Activated B cell treated with CpG ODN at 0.5 μM for 24 hours (primary cell): ENCODE measurements around the gene TMEM38B. TPM values are rescaled to one million over a fixed set of nuclear protein-coding genes. Genes with fewer than 3 reads are reported as not detected.
"Not testable (repeated sequence)": the region's sequence is repeated elsewhere in the genome, so short reads cannot be mapped to it uniquely, and the experiment has no call there.

Experiments
- ATAC-seq: fragments of 200-7000 bp; cut with Tn5 transposase; one replicate; pipeline ENCODE4 v1.10.0; 2021; ENCODE audit warnings: low read depth, mild to moderate bottlenecking, moderate library complexity
- CTCF ChIA-PET: fragments of 350-600 bp; sonication (Branson Sonifier 250); formaldehyde crosslinking; loops from one replicate; lab custom pipeline; 2021; ENCODE audit warnings: antibody characterized with exemption; lab: Charles Lee
- POLR2A ChIA-PET: fragments of 350-600 bp; sonication (Branson Sonifier 250); formaldehyde crosslinking; loops from one replicate; lab custom pipeline; 2021; ENCODE audit warnings: antibody characterized with exemption; lab: Charles Lee
- DNase-seq: peaks from one replicate; pipeline ENCODE4 v3.0.0; 2022
- H3K27ac Mint-ChIP-seq: one replicate; pipeline ENCODE4 v1.8.0; 2020; ENCODE audit warnings: mixed read lengths
- H3K27me3 Mint-ChIP-seq: one replicate; pipeline ENCODE4 v1.8.0; 2021; ENCODE audit warnings: mixed read lengths
- H3K36me3 Mint-ChIP-seq: one replicate; pipeline ENCODE4 v1.8.0; 2021; ENCODE audit warnings: low read depth, mixed read lengths
- H3K4me1 Mint-ChIP-seq: one replicate; pipeline ENCODE4 v1.8.0; 2021; ENCODE audit warnings: mixed read lengths
- H3K4me3 Mint-ChIP-seq: one replicate; pipeline ENCODE4 v1.8.0; 2020; ENCODE audit warnings: mild to moderate bottlenecking, mixed read lengths
- H3K9me3 Mint-ChIP-seq: one replicate; pipeline ENCODE4 v1.8.0; 2020; ENCODE audit warnings: mixed read lengths
- intact Hi-C: fragments of 100-400 bp; cut with micrococcal nuclease; formaldehyde crosslinking; loops from one replicate; pipeline ENCODE4 v1.15.1; 2024
- total RNA-seq: library from RNA; stranded (reverse); gene quantifications from 2 replicates; pipeline ENCODE4 v1.2.3, GENCODE V29; 2022
- TF ChIP-seq, protein P1 (sequence below): fragments of 200-600 bp; IDR thresholded peaks from one replicate; pipeline ENCODE4 v1.8.0; 2022; ENCODE audit warnings: antibody characterized with exemption, mild to moderate bottlenecking

Gene TMEM38B
- total RNA-seq, 1 donor from 2014 or later = 12.7 TPM

- TF ChIP-seq, protein P1, sequence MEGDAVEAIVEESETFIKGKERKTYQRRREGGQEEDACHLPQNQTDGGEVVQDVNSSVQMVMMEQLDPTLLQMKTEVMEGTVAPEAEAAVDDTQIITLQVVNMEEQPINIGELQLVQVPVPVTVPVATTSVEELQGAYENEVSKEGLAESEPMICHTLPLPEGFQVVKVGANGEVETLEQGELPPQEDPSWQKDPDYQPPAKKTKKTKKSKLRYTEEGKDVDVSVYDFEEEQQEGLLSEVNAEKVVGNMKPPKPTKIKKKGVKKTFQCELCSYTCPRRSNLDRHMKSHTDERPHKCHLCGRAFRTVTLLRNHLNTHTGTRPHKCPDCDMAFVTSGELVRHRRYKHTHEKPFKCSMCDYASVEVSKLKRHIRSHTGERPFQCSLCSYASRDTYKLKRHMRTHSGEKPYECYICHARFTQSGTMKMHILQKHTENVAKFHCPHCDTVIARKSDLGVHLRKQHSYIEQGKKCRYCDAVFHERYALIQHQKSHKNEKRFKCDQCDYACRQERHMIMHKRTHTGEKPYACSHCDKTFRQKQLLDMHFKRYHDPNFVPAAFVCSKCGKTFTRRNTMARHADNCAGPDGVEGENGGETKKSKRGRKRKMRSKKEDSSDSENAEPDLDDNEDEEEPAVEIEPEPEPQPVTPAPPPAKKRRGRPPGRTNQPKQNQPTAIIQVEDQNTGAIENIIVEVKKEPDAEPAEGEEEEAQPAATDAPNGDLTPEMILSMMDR = no peak
- CTCF ChIA-PET = interaction anchor here (1.1 kb wide), 1 partner anchor 17 kb away, joined by 3 read pairs; no protein-coding TSS in a partner anchor
- ATAC-seq (no peak), DNase-seq (no peak)
- Mint-ChIP-seq H3K27me3 (no peaks in the 10 kb centered on the region), H3K36me3 (peaks cover 87% of the 10 kb centered on the region), H3K4me3 (no peak overlapping the region), H3K27ac (no peak overlapping the region), H3K9me3 (peaks cover 35% of the 10 kb centered on the region), H3K4me1 (no peaks in the 10 kb centered on the region)
- POLR2A ChIA-PET = no interaction called here
- intact Hi-C loops = no loop called here
Observed at GRCh38 chr9:105735366-105735765, 41.0 kb downstream of the TMEM38B start.

DNA sequence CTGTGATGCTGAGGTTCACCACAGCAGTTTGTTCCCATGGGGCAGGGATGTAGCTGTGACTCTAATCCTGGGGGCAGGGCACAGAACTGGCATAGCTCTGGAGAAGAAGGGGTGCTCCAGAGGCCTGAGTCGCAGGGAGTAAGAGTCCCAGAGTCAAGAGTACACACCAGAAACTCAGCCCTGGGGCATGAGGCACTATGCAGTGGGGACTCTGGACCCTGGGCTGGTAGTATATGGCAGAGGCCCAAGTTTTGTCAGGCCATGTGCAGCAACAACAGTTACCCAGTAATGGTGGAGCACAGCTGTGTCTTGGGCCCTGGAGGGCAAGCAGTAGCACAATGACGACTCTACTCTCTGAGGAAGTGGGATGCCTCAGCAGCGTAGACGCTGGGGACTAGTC, 42.9 kb downstream of the TMEM38B start:
- TF ChIP-seq, protein P1 = no peak
- ChIA-PET POLR2A (no interaction called here), CTCF (interaction anchor here (1.0 kb wide), 1 partner anchor 18 kb away, joined by 4 read pairs; no protein-coding TSS in a partner anchor)
- intact Hi-C loops = no loop called here
- ATAC-seq (no peak), DNase-seq (no peak)
- Mint-ChIP-seq H3K36me3 (peaks cover 83% of the 10 kb centered on the region), H3K27me3 (no peaks in the 10 kb centered on the region), H3K27ac (no peak overlapping the region), H3K9me3 (peaks cover 35% of the 10 kb centered on the region), H3K4me1 (no peaks in the 10 kb centered on the region), H3K4me3 (no peak overlapping the region)

DNA sequence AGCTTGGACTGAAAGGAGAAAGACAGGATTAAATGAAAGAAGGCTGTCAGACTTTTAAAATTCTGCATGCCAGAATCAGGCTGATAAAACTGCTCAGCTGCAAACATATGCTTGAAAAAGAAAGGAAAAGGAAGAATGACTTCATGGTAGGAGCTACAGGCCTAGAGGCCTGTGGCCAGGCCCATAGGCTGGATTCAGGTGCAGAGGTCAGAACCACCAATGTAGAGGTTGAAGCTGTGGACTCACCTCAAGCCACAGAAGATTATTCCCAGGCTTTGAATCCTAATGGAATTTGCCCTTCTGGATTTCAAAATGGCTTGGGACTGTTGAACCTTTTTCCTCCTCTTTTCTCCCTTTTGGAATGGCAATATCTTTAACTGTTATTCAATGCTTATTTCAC, 47.7 kb downstream of the TMEM38B start:
- peaks cover 2% of the 10 kb centered on the region for H3K9me3 Mint-ChIP-seq
- no peak overlapping the region for H3K27ac Mint-ChIP-seq
- ATAC-seq = no peak
- H3K36me3 Mint-ChIP-seq = peaks cover 40% of the 10 kb centered on the region
- intact Hi-C loops = no loop called here
- POLR2A ChIA-PET = no interaction called here
- no peaks in the 10 kb centered on the region for H3K4me1 Mint-ChIP-seq
- H3K27me3 Mint-ChIP-seq = no peaks in the 10 kb centered on the region
- no peak for DNase-seq
- TF ChIP-seq, protein P1 = no peak
- CTCF ChIA-PET = no interaction called here
- H3K4me3 Mint-ChIP-seq = no peak overlapping the region

- DNase-seq, H3K4me1 Mint-ChIP-seq, H3K27ac Mint-ChIP-seq, H3K4me3 Mint-ChIP-seq, ATAC-seq, intact Hi-C loops, H3K9me3 Mint-ChIP-seq, POLR2A ChIA-PET, H3K27me3 Mint-ChIP-seq, CTCF ChIA-PET: not testable (repeated sequence)
- peaks cover 44% of the 10 kb centered on the region for H3K36me3 Mint-ChIP-seq
Observed at GRCh38 chr9:105747325-105747724, 53.0 kb downstream of the TMEM38B start.

DNA sequence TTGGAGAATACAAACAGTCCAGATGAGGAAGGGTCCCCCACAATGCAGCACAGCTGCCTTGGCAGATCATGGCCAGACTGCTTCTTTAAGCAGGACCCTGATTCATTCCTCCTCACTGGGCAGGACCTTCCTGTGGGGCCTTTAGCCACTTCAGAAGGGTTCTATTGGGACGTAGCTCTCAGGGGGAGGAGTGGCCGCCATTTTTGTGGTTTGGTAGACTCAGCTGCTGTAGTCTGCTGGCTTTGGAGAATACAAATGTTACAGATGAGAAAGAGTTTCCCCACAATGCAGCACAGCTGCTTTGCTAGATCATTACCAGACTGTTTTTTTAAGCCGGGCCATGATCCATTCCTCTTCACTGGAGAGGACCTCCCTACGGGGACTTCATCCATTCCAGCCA, 57.4 kb downstream of the TMEM38B start:
- POLR2A ChIA-PET = no interaction called here

More for the DNA sequence above, 57.4 kb downstream of the TMEM38B start:
- TF ChIP-seq, protein P1 = no peak
- Mint-ChIP-seq H3K27me3 (no peaks in the 10 kb centered on the region), H3K27ac (no peak overlapping the region), H3K36me3 (peaks cover 65% of the 10 kb centered on the region), H3K4me1 (no peaks in the 10 kb centered on the region), H3K4me3 (no peak overlapping the region), H3K9me3 (peaks cover 18% of the 10 kb centered on the region)
- DNase-seq (no peak), ATAC-seq (no peak)
- intact Hi-C loops = no loop called here
- CTCF ChIA-PET = no interaction called here
